ENCODE measurements around the gene HOXB4. TPM values are rescaled to one million over a fixed set of nuclear protein-coding genes. Genes with fewer than 3 reads are reported as not detected.

Gene HOXB4
- polyA plus RNA-seq, 1 donor = 1.0 TPM

GRCh38 chr17:48589060-48589830 is 11.1 kb upstream of the HOXB4 start:
- DNase-seq = no peak

GRCh38 chr17:48588528-48588927 is 10.4 kb upstream of the HOXB4 start:
- DNase-seq = no peak

- no peak for DNase-seq
These were observed 9.9 kb upstream of the HOXB4 start for GRCh38 chr17:48588074-48588415.

GRCh38 chr17:48587276-48588073 is 9.3 kb upstream of the HOXB4 start:
- no peak for DNase-seq

- DNase-seq = no peak
These were observed 8.5 kb upstream of the HOXB4 start for GRCh38 chr17:48586355-48587258.

GRCh38 chr17:48584223-48584741 is 6.1 kb upstream of the HOXB4 start:
- DNase-seq = no peak

GRCh38 chr17:48583708-48584222 is 5.6 kb upstream of the HOXB4 start:
- no peak for DNase-seq

GRCh38 chr17:48582750-48583069 is 4.6 kb upstream of the HOXB4 start:
- no peak for DNase-seq

GRCh38 chr17:48579760-48580554 is 1.8 kb upstream of the HOXB4 start:
- no peak for DNase-seq

- DNase-seq = no peak
These were observed 1.3 kb upstream of the HOXB4 start for GRCh38 chr17:48579471-48579759.

- DNase-seq = no peak
These were observed 693 bp upstream of the HOXB4 start for GRCh38 chr17:48578616-48579470.

- DNase-seq = no peak
These were observed 712 bp downstream of the HOXB4 start for GRCh38 chr17:48577330-48577945.

GRCh38 chr17:48576479-48577309 is 1.5 kb downstream of the HOXB4 start:
- DNase-seq = no peak

GRCh38 chr17:48575673-48576478 is 2.3 kb downstream of the HOXB4 start:
- no peak for DNase-seq

GRCh38 chr17:48575066-48575582 is 3.0 kb downstream of the HOXB4 start:
- no peak for DNase-seq

- no peak for DNase-seq
These were observed 3.6 kb downstream of the HOXB4 start for GRCh38 chr17:48574505-48575065.

GRCh38 chr17:48571826-48572417 is 6.2 kb downstream of the HOXB4 start:
- DNase-seq = no peak

Measured in hindlimb muscle (tissue), 1 donor.